ENCODE results near the gene ZBTB46. TPM values are rescaled to one million over a fixed set of nuclear protein-coding genes. Genes with fewer than 3 reads are reported as not detected.

ZBTB46 gene
- polyA plus RNA-seq, 2 donors, result 0.68 to 1.0 TPM

DNA sequence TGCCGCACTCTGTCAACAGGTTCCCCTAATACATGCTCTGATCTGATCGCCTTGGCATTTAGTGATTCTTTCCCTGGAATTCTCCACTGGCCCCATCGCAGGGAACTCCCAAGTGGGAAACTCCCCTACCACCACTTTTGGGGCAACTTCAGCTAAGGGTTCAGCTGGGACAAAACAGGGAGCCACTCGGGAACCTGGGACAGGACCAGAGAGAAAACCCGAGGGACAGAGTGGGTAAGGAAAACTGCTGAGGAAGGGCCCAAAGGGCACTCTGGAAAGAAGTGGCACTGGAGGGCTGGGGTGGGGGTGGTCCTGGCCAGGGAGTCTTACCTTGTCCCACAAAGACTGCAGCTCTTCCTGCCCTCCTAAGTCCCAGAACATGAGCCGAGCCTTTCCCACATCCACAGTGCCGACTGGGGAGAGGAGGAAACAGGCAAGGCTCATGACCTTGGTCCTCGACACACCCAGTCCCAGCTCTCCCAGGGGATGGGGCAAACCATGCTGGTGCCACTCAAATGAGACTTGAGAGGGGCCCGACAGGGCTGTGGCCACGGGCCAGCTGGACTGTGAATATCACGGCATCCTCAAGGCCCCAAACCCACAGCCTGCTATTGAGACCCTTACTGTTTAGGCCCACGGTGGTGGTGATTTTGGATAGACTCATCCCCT lies 124.9 kb downstream of the ZBTB46 start:
- H3K27me3 ChIP-seq (ENCODE audit: control insufficient read depth in 1 of 2, insufficient read depth in 2 of 2, low read length in 2 of 2), result no peaks in the 10 kb centered on the region
- WGBS, 2 donors, result 69 to 72% methylated on average over 12 of the region's 12 CpGs
- H3K36me3 ChIP-seq (ENCODE audit: control insufficient read depth in 2 of 2, insufficient read depth in 2 of 2, low read length in 1 of 2), result peaks cover 6 to 33% of the 10 kb centered on the region in 2 donors
- H3K9me3 ChIP-seq (ENCODE audit: control insufficient read depth in 2 of 2, insufficient read depth in 1 of 2, low read depth in 1 of 2, low read length in 1 of 2), result no peaks in the 10 kb centered on the region
- peaks cover 0 to 12% of the 10 kb centered on the region in 2 donors for H3K4me1 ChIP-seq (ENCODE audit: control insufficient read depth in 2 of 2, insufficient read depth in 2 of 2, low read length in 1 of 2)
- peak overlapping the region in 1 of 2 donors; percentile 86 for H3K4me3 ChIP-seq (ENCODE audit: low read depth in 1 of 2, low read length in 2 of 2)
- H3K27ac ChIP-seq (ENCODE audit: low read depth in 2 of 2, low read length in 1 of 2), result peak overlapping the region in 1 of 2 donors; percentile 95

DNA sequence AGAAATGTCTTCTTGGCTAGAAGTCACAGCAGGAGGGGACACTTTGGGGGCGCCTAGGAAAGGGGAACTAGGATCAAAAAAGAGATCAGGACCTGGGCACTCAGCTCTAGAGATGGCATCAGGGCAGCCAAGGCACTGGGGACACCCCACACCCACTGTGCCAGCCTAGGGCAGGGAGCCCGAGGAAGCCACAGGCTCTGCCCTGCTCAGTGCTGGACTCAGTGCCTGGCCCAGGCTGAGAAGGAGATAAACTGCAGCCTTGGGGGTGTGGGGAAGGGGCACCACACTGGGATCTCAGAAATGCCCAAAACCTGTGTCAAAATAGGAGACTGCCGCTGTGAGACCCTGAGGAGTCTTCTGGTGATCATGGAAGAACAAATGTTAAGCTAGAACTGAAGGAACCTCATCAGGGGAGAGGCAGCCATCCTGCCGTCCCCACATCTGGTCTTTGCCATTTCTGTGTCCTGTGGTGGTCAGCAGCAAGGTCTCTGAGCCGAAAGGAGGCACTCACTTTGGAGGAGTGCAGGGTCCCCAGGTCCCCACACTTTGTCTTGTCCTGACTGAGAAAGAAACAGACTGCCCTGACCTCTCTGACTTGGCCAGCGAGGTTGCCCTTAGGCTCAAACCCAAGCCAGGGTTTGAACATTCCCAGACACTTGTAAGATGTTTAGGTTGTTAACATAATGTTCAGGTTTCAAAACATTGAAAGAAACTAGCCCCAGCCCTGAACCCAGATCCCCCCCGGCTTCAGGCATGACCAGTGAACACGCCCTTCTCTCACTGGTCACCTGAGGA lies 125.6 kb downstream of the ZBTB46 start:
- Histone ChIP-seq H3K4me3 (ENCODE audit: low read depth in 1 of 2, low read length in 2 of 2) (no peak overlapping the region), H3K9me3 (ENCODE audit: control insufficient read depth in 2 of 2, insufficient read depth in 1 of 2, low read depth in 1 of 2, low read length in 1 of 2) (no peaks in the 10 kb centered on the region), H3K4me1 (ENCODE audit: control insufficient read depth in 2 of 2, insufficient read depth in 2 of 2, low read length in 1 of 2) (peaks cover 0 to 12% of the 10 kb centered on the region in 2 donors), H3K27ac (ENCODE audit: low read depth in 2 of 2, low read length in 1 of 2) (no peak overlapping the region), H3K36me3 (ENCODE audit: control insufficient read depth in 2 of 2, insufficient read depth in 2 of 2, low read length in 1 of 2) (peaks cover 6 to 30% of the 10 kb centered on the region in 2 donors), H3K27me3 (ENCODE audit: control insufficient read depth in 1 of 2, insufficient read depth in 2 of 2, low read length in 2 of 2) (no peaks in the 10 kb centered on the region)
- WGBS, 2 donors, result 87 to 90% methylated on average over 8 of the region's 8 CpGs

DNA sequence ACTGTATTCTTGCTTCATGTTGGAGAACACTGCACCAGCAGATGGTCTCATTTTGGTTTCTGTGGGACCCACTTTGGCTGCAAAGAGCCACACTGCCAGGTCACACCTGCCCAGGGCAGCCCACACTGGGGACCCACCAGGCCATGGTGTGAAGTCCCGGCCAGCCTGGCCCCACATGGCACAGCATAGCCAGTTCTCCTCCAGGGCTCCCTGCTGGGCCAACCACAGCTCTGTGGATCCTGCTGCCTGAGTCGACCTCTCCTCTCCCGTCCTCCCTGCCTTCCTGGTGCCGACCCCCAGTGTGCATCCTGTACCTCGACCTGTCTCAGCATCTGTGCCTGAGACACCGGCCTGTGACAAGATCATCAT lies 126.3 kb downstream of the ZBTB46 start:
- H3K4me1 ChIP-seq (ENCODE audit: control insufficient read depth in 2 of 2, insufficient read depth in 2 of 2, low read length in 1 of 2), result peaks cover 0 to 12% of the 10 kb centered on the region in 2 donors
- no peak overlapping the region for H3K27ac ChIP-seq (ENCODE audit: low read depth in 2 of 2, low read length in 1 of 2)
- H3K9me3 ChIP-seq (ENCODE audit: control insufficient read depth in 2 of 2, insufficient read depth in 1 of 2, low read depth in 1 of 2, low read length in 1 of 2), result no peaks in the 10 kb centered on the region
- 78 to 87% methylated on average over 6 of the region's 6 CpGs for WGBS, 2 donors
- H3K27me3 ChIP-seq (ENCODE audit: control insufficient read depth in 1 of 2, insufficient read depth in 2 of 2, low read length in 2 of 2), result no peaks in the 10 kb centered on the region
- H3K36me3 ChIP-seq (ENCODE audit: control insufficient read depth in 2 of 2, insufficient read depth in 2 of 2, low read length in 1 of 2), result peaks cover 6 to 30% of the 10 kb centered on the region in 2 donors
- no peak overlapping the region for H3K4me3 ChIP-seq (ENCODE audit: low read depth in 1 of 2, low read length in 2 of 2)

DNA sequence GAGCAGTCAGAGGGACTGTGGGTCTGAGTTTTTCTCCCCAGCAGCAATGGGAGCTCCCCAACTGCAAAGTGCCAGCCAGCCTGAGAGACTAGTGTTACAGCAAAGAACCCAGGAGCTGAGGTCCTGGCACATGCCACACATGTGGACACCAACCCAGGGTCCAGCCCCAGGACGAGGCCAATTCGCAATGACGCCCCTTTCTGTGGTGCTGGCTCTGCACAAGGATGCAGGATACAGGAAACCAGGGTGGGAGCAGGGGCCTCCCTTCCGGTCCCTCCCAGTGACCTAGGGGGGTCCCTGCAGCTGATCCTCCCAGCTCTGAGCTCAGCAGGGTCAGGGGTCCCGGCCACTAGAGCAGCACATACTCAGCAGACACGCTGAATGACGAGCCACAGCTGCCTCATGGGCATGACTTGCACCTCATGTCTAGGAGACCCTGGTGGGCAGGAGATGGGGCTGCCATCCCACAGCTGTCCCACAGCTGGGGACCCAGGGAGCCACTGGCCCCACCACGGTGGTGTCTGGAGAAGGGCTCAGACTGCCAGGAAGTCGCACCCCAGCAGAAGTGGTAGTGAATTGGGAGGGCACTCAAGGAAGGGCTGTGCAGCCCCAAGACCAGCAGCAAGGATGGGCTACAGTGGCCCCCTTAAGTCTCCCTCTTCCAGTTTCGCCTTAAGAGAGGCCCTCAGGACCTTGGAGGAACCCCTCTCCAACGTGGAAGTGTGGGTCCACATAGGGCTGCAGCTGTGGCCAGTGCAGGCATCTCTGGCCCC lies 126.9 kb downstream of the ZBTB46 start:
- 88 to 90% methylated on average over 11 of the region's 11 CpGs for WGBS, 2 donors
- Histone ChIP-seq H3K36me3 (ENCODE audit: control insufficient read depth in 2 of 2, insufficient read depth in 2 of 2, low read length in 1 of 2) (peaks cover 6 to 27% of the 10 kb centered on the region in 2 donors), H3K4me1 (ENCODE audit: control insufficient read depth in 2 of 2, insufficient read depth in 2 of 2, low read length in 1 of 2) (peaks cover 0 to 14% of the 10 kb centered on the region in 2 donors)

DNA sequence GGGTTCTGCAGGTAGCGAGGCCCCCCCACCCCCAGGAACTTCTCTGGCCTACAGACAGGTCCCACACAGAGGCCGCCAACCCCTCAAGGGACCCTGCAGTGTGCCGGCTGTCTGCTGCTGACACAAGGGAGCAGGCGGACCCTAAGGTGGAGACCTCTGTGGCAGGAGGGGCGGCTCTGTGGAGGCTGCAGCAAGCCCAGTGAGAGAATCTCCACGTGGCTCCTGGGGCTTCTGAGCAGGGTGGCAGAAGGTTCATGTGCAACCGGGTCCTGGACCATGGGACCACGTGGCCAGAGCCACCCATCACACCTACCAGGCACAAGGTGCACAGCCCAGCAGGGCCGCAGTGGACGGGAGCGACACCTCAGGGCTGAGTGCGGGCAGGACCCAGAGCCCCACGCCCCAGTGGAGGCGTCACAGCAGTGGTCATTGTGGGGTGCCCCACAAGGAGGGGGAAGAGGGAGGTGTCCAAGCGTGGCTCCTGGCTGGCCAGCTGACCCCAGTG lies 127.5 kb downstream of the ZBTB46 start:
- Histone ChIP-seq H3K27ac (ENCODE audit: low read depth in 2 of 2, low read length in 1 of 2) (no peak overlapping the region), H3K4me1 (ENCODE audit: control insufficient read depth in 2 of 2, insufficient read depth in 2 of 2, low read length in 1 of 2) (peaks cover 0 to 8% of the 10 kb centered on the region in 2 donors), H3K9me3 (ENCODE audit: control insufficient read depth in 2 of 2, insufficient read depth in 1 of 2, low read depth in 1 of 2, low read length in 1 of 2) (no peaks in the 10 kb centered on the region), H3K4me3 (ENCODE audit: low read depth in 1 of 2, low read length in 2 of 2) (no peak overlapping the region), H3K36me3 (ENCODE audit: control insufficient read depth in 2 of 2, insufficient read depth in 2 of 2, low read length in 1 of 2) (peaks cover 6 to 22% of the 10 kb centered on the region in 2 donors), H3K27me3 (ENCODE audit: control insufficient read depth in 1 of 2, insufficient read depth in 2 of 2, low read length in 2 of 2) (no peaks in the 10 kb centered on the region)
- whole genome bisulfite sequencing, 2 donors, result 79 to 89% methylated on average over 10 to 15 of the region's 15 CpGs

More for the DNA sequence above, 126.9 kb downstream of the ZBTB46 start:
- Histone ChIP-seq H3K27ac (ENCODE audit: low read depth in 2 of 2, low read length in 1 of 2) (no peak overlapping the region), H3K4me3 (ENCODE audit: low read depth in 1 of 2, low read length in 2 of 2) (no peak overlapping the region), H3K9me3 (ENCODE audit: control insufficient read depth in 2 of 2, insufficient read depth in 1 of 2, low read depth in 1 of 2, low read length in 1 of 2) (no peaks in the 10 kb centered on the region), H3K27me3 (ENCODE audit: control insufficient read depth in 1 of 2, insufficient read depth in 2 of 2, low read length in 2 of 2) (no peaks in the 10 kb centered on the region)

DNA sequence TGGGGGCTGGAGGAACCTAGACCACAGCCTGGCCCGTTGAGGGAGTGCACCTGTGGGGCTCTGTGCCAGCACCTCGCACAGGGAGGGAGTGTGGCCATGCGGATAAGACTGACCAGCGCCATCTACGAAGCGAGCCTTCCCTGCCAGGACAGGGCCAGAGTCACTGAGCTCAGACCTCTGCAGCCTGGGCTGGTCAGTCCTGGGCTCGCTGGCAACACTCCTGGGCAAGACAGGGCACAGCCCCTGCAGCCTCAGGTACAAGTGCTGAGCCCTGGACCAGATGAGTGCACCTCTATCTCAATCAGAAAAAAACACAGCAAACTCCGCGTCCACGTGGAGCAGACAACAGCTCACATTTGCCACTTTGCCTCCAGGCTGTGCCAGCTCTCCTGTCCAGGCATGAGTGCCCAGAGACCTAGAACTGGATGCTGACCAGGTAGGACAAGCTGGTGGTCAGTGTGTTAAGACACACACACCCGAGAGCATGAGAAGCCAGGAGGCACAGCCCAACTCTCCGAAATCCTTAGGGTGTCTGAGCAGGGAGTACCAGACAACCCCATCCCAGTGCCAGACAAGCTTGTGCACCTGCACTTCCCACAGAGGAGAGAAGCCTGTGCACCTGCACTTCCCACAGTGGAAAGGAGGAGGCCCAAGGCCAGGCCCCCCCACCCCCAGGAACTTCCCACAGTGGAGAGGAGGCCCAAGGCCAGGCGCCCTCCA lies 128.2 kb downstream of the ZBTB46 start:
- no peaks in the 10 kb centered on the region for H3K9me3 ChIP-seq (ENCODE audit: control insufficient read depth in 2 of 2, insufficient read depth in 1 of 2, low read depth in 1 of 2, low read length in 1 of 2)
- 71 to 72% methylated on average over 13 of the region's 13 CpGs for WGBS, 2 donors
- H3K27ac ChIP-seq (ENCODE audit: low read depth in 2 of 2, low read length in 1 of 2), result no peak overlapping the region
- H3K4me1 ChIP-seq (ENCODE audit: control insufficient read depth in 2 of 2, insufficient read depth in 2 of 2, low read length in 1 of 2), result peaks cover 0 to 6% of the 10 kb centered on the region in 2 donors
- H3K4me3 ChIP-seq (ENCODE audit: low read depth in 1 of 2, low read length in 2 of 2), result no peak overlapping the region
- H3K36me3 ChIP-seq (ENCODE audit: control insufficient read depth in 2 of 2, insufficient read depth in 2 of 2, low read length in 1 of 2), result peaks cover 6 to 22% of the 10 kb centered on the region in 2 donors
- H3K27me3 ChIP-seq (ENCODE audit: control insufficient read depth in 1 of 2, insufficient read depth in 2 of 2, low read length in 2 of 2), result no peaks in the 10 kb centered on the region

DNA sequence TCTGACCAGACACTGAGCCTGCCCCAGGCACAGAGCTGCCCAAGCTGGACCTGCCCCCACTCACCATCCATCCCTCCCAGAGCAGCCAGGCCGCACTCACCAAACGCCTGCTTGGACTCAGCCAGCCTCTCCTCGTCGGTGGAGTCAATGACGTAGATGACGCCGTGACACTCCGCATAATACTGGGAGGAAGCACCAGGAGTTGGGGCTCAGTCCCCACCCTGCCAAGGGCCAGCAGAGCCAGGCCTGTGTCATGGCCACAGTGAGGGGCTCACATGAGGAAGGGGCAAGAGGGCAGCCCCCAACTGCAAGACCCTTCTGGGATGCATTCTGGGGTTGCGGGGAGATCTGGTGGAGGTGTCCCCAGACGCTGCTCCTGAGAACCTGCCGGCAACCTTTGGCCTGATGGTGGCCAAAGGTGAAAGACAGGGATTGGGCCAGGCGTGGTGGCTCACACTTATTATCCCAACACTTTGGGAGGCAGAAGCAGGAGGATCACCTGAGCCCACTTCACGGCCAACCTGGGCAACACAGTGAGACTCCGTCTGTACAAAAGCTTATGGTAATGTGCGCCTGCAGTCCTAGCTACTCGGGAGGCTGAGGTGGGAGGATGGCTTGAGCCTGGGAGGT lies 128.9 kb downstream of the ZBTB46 start:
- no peaks in the 10 kb centered on the region for H3K9me3 ChIP-seq (ENCODE audit: control insufficient read depth in 2 of 2, insufficient read depth in 1 of 2, low read depth in 1 of 2, low read length in 1 of 2)
- peaks cover 0 to 13% of the 10 kb centered on the region in 2 donors for H3K4me1 ChIP-seq (ENCODE audit: control insufficient read depth in 2 of 2, insufficient read depth in 2 of 2, low read length in 1 of 2)
- 85 to 91% methylated on average over 16 of the region's 16 CpGs for WGBS, 2 donors
- no peak overlapping the region for H3K27ac ChIP-seq (ENCODE audit: low read depth in 2 of 2, low read length in 1 of 2)
- peaks cover 6 to 22% of the 10 kb centered on the region in 2 donors for H3K36me3 ChIP-seq (ENCODE audit: control insufficient read depth in 2 of 2, insufficient read depth in 2 of 2, low read length in 1 of 2)
- H3K4me3 ChIP-seq (ENCODE audit: low read depth in 1 of 2, low read length in 2 of 2), result no peak overlapping the region
- H3K27me3 ChIP-seq (ENCODE audit: control insufficient read depth in 1 of 2, insufficient read depth in 2 of 2, low read length in 2 of 2), result no peaks in the 10 kb centered on the region

DNA sequence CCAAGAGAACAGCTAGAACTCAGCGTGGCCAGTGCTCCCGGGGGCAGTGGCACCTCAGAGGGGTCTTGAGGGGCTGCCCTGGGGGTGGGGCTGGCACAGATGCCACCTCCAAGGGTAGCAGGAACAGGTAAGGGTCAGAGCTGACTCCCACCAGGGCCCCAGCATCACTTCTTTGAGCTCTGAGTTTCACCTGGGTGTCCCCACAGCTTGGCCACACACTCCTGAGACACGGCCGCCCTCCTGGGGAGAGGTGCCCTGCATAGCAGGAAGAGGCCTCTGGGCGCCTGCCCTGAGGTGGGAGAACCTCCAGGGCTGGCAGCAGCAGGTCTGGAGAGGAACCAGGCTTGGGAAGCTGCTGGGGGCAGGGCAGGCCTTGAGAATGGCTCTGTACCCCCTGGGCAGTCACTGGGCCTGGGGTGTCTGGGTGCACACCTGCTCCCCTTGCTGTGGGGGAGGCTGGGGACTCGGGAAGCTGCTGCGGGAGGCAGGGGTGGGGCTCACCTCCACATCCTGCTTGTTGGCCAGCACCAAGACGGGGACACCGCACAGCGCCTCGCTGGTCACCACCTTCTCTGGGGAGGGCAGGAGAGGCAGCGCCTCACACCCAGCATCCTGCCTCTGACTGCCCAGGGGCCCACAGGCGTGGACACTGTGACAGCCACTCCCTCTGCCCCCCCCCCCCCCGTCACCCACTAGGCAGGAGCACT lies 129.6 kb downstream of the ZBTB46 start:
- peaks cover 4 to 18% of the 10 kb centered on the region in 2 donors for H3K4me1 ChIP-seq (ENCODE audit: control insufficient read depth in 2 of 2, insufficient read depth in 2 of 2, low read length in 1 of 2)
- H3K27ac ChIP-seq (ENCODE audit: low read depth in 2 of 2, low read length in 1 of 2), result no peak overlapping the region
- H3K36me3 ChIP-seq (ENCODE audit: control insufficient read depth in 2 of 2, insufficient read depth in 2 of 2, low read length in 1 of 2), result peaks cover 6 to 22% of the 10 kb centered on the region in 2 donors
- no peak overlapping the region for H3K4me3 ChIP-seq (ENCODE audit: low read depth in 1 of 2, low read length in 2 of 2)
- H3K9me3 ChIP-seq (ENCODE audit: control insufficient read depth in 2 of 2, insufficient read depth in 1 of 2, low read depth in 1 of 2, low read length in 1 of 2), result no peaks in the 10 kb centered on the region
- no peaks in the 10 kb centered on the region for H3K27me3 ChIP-seq (ENCODE audit: control insufficient read depth in 1 of 2, insufficient read depth in 2 of 2, low read length in 2 of 2)
- 71 to 75% methylated on average over 14 of the region's 14 CpGs for WGBS, 2 donors
